ENCODE data around the gene WDR86. TPM values are rescaled to one million over a fixed set of nuclear protein-coding genes. Genes with fewer than 3 reads are reported as not detected.

WDR86 gene
- total RNA-seq, 1 experiment from 2014 or later: 7.7 TPM

DNA sequence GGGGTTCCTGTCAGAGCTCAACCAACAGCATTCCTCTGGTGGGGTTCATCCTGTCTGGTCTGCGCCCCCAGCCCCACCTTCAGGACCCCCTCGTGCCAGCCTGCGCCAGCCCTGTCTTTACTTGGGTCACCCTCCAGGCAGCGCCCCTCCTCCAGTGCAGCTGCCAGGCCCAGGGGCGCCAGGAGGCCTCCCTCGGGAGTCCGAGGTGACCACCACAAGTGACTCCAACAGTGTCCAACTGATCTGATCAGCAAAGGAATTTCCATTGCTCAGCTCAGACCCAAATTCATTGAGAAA is 10.6 kb downstream of the WDR86 start:
- H3K4me3 ChIP-seq: no peak overlapping the region
- no TSS peak for BruUV-seq (replicated peaks)
- CTCF ChIA-PET: no interaction called here
- H3K79me2 ChIP-seq (ENCODE audit: low read depth): no peaks in the 10 kb centered on the region
- H3K9me3 ChIP-seq (ENCODE audit: insufficient read depth, low read depth): 0 out of 2 replicates have a peak, but pooled peaks cover 4% of the 10 kb centered on the region
- no peaks in the 10 kb centered on the region for H3K9me2 ChIP-seq (ENCODE audit: insufficient read depth)
- H3K4me1 ChIP-seq (replicated peaks; ENCODE audit: insufficient read depth): peaks cover 15% of the 10 kb centered on the region
- peaks cover 6% of the 10 kb centered on the region; the same call in 1 of the 2 replicates for H3F3A ChIP-seq (ENCODE audit: insufficient read depth, low read depth)
- no peaks in the 10 kb centered on the region for H3K27me3 ChIP-seq (ENCODE audit: insufficient read depth, low read depth)
- DNase-seq: no peak
- TF ChIP-seq, protein P1, sequence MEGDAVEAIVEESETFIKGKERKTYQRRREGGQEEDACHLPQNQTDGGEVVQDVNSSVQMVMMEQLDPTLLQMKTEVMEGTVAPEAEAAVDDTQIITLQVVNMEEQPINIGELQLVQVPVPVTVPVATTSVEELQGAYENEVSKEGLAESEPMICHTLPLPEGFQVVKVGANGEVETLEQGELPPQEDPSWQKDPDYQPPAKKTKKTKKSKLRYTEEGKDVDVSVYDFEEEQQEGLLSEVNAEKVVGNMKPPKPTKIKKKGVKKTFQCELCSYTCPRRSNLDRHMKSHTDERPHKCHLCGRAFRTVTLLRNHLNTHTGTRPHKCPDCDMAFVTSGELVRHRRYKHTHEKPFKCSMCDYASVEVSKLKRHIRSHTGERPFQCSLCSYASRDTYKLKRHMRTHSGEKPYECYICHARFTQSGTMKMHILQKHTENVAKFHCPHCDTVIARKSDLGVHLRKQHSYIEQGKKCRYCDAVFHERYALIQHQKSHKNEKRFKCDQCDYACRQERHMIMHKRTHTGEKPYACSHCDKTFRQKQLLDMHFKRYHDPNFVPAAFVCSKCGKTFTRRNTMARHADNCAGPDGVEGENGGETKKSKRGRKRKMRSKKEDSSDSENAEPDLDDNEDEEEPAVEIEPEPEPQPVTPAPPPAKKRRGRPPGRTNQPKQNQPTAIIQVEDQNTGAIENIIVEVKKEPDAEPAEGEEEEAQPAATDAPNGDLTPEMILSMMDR (conservative IDR thresholded peaks at IDR 0.05): no peak
- TF ChIP-seq EZH2 (IDR thresholded peaks at IDR 0.05; ENCODE audit: low read depth): no peak
- intact Hi-C loops (cut with micrococcal nuclease; ENCODE audit: unreplicated experiment): no loop called here
- H2AFZ ChIP-seq: no peak overlapping the region
- H3K4me2 ChIP-seq: no peak overlapping the region
- H4K20me1 ChIP-seq (ENCODE audit: insufficient read depth): no peaks in the 10 kb centered on the region
- POLR2A ChIA-PET (ENCODE audit: unreplicated experiment): no interaction called here
- H3K27ac ChIP-seq: no peak overlapping the region
- H3K36me3 ChIP-seq (ENCODE audit: low read depth): no peaks in the 10 kb centered on the region

DNA sequence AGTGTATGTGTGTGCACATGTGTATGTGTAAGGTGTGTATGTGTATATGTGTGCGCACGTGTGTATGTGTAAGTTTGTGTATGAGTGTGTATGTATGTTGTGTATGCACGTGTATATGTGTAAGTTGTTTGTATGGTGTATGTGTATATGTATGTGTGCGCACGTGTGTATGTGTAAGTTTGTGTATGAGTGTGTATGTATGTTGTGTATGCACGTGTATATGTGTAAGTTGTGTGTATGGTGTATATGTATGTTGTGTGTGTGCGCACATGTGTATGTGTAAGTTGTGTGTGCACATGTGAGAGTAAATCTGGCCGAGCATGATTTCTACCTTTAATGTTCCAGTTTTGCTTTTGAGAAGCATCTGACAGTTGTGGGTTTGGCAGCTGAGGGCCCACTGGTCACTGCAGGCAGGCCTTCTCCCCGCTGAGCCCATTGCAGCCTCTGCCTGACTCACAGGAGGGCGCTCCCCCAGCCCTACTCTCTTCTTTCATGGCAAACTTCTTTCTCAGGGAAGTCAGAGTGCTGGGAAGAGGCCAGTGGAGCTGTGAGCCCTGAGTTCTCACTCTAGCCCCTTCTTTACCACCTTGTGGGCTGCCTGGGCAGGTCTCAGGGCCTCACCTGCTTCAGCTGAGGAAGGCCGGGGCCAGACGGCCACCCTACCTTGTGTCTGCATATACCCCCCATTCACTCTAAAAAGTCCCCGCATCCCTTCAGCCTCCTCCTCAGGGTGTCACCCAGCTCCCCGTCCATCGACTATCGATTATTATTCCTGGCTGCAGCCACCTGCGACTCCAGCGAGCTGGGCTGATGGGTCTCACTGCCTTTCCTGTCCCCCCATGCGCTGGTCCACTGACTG is 11.2 kb downstream of the WDR86 start:
- TF ChIP-seq, protein P1 (conservative IDR thresholded peaks at IDR 0.05): no peak
- H3K4me2 ChIP-seq: no peak overlapping the region
- 0 out of 2 replicates have a peak, but pooled peaks cover 4% of the 10 kb centered on the region for H3K9me3 ChIP-seq (ENCODE audit: insufficient read depth, low read depth)
- intact Hi-C loops (cut with micrococcal nuclease; ENCODE audit: unreplicated experiment): no loop called here
- no peak for DNase-seq
- H3K4me1 ChIP-seq (replicated peaks; ENCODE audit: insufficient read depth): peaks cover 9% of the 10 kb centered on the region
- H4K20me1 ChIP-seq (ENCODE audit: insufficient read depth): no peaks in the 10 kb centered on the region
- H3K36me3 ChIP-seq (ENCODE audit: low read depth): no peaks in the 10 kb centered on the region
- no peak overlapping the region for H3K27ac ChIP-seq
- ChIA-PET POLR2A (ENCODE audit: unreplicated experiment) (interaction anchor here (0.6 kb wide), 1 partner anchor 25 kb away, joined by 25 read pairs; no protein-coding TSS in a partner anchor), CTCF (no interaction called here)
- BruUV-seq (replicated peaks): no TSS peak
- no peak overlapping the region for H3K4me3 ChIP-seq
- H3F3A ChIP-seq (ENCODE audit: insufficient read depth, low read depth): peaks cover 6% of the 10 kb centered on the region; the same call in 1 of the 2 replicates
- H3K9me2 ChIP-seq (ENCODE audit: insufficient read depth): no peaks in the 10 kb centered on the region
- no peak overlapping the region for H2AFZ ChIP-seq
- no peaks in the 10 kb centered on the region for H3K79me2 ChIP-seq (ENCODE audit: low read depth)
- no peaks in the 10 kb centered on the region for H3K27me3 ChIP-seq (ENCODE audit: insufficient read depth, low read depth)

DNA sequence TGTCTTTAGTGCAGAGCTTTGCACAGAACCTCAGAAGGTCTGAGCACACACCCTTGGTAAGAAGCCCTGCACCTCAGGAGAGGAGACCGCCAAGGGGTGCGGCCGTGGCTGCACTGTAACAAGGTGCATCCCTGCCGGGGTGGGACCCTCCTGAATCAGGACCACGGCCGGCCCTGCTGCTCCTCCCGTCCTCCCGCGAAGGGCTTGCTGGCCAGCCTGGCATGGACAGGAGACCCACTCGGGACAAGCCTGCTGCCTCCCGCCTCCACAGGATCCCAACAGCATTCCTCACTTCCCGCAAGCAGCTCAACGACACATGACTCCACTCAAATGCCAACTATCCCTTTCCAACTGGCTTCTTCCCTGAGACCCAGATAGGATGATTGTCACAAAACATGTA is 12.8 kb downstream of the WDR86 start:
- Histone ChIP-seq H3K4me3 (no peak overlapping the region), H4K20me1 (ENCODE audit: insufficient read depth) (no peaks in the 10 kb centered on the region), H3K9me2 (ENCODE audit: insufficient read depth) (no peaks in the 10 kb centered on the region), H3K9me3 (ENCODE audit: insufficient read depth, low read depth) (0 out of 2 replicates have a peak, but pooled peaks cover 4% of the 10 kb centered on the region), H3K79me2 (ENCODE audit: low read depth) (no peaks in the 10 kb centered on the region), H3K4me2 (no peak overlapping the region), H3K36me3 (ENCODE audit: low read depth) (no peaks in the 10 kb centered on the region), H3K27ac (no peak overlapping the region), H3F3A (ENCODE audit: insufficient read depth, low read depth) (peaks cover 6% of the 10 kb centered on the region; the same call in 1 of the 2 replicates), H3K4me1 (replicated peaks; ENCODE audit: insufficient read depth) (no peaks in the 10 kb centered on the region), H2AFZ (no peak overlapping the region), H3K27me3 (ENCODE audit: insufficient read depth, low read depth) (no peaks in the 10 kb centered on the region)
- CTCF ChIA-PET: no interaction called here
- TF ChIP-seq, protein P1 (conservative IDR thresholded peaks at IDR 0.05): no peak
- TF ChIP-seq EZH2 (IDR thresholded peaks at IDR 0.05; ENCODE audit: low read depth): no peak
- BruUV-seq (replicated peaks): no TSS peak
- intact Hi-C loops (cut with micrococcal nuclease; ENCODE audit: unreplicated experiment): no loop called here
- no peak for DNase-seq
- POLR2A ChIA-PET (ENCODE audit: unreplicated experiment): no interaction called here
